AG09319 (cell line): ENCODE measurements around the gene C7.

Source experiments
- DNase-seq: peaks from one replicate; pipeline ENCODE4 v3.0.0-alpha.2; 2010; ENCODE audit warnings: low read depth; ENCODE audit errors: extremely low read depth
- TF ChIP-seq, protein P1 (sequence below): IDR thresholded peaks from 2 replicates; pipeline ENCODE4 v1.5.1; 2011; ENCODE audit warnings: low read depth, mild to moderate bottlenecking, inconsistent platforms, low read length, moderate library complexity

The C7 gene

DNA sequence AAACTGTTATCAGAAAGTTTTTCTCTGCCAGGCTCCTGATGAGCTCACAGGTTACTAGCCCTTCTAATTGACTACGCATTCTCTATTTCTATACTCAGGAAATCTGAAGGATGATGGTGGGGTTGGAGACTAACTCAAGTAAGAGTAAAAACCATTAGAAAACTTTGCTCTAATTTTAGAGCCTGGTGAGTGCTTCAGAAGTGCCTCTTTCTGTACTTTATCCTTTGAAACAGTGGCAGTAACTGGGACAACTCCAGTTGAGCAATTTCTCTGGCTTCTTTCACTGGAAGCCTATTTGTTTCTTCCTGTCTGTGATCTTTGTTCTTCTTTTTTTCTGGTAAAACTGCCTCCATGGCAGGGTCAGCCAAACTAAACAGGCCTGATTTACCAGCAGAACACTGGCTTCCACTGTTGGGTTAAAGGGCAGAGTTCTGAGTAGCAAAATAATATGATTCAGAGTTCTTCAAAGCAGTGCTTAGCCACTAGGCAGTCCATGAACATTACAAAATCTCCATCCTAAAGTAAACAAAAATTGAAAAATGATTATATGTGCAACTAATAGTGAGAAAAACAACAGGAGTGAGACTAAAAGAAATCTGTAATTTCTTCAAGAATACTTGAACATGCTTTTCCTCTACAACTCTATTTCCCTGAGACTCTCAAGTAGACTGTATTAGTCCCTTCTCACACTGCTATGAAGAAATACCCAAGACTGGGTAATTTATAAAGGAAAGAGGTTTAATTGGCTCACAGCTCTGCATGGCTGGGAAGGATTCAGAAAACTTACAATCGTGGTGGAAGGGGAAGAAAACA, 82.1 kb downstream of the C7 start:
- TF ChIP-seq, protein P1, sequence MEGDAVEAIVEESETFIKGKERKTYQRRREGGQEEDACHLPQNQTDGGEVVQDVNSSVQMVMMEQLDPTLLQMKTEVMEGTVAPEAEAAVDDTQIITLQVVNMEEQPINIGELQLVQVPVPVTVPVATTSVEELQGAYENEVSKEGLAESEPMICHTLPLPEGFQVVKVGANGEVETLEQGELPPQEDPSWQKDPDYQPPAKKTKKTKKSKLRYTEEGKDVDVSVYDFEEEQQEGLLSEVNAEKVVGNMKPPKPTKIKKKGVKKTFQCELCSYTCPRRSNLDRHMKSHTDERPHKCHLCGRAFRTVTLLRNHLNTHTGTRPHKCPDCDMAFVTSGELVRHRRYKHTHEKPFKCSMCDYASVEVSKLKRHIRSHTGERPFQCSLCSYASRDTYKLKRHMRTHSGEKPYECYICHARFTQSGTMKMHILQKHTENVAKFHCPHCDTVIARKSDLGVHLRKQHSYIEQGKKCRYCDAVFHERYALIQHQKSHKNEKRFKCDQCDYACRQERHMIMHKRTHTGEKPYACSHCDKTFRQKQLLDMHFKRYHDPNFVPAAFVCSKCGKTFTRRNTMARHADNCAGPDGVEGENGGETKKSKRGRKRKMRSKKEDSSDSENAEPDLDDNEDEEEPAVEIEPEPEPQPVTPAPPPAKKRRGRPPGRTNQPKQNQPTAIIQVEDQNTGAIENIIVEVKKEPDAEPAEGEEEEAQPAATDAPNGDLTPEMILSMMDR: no peak; the same call in 1 of the 2 replicates
- peak; percentile 15 for DNase-seq

DNA sequence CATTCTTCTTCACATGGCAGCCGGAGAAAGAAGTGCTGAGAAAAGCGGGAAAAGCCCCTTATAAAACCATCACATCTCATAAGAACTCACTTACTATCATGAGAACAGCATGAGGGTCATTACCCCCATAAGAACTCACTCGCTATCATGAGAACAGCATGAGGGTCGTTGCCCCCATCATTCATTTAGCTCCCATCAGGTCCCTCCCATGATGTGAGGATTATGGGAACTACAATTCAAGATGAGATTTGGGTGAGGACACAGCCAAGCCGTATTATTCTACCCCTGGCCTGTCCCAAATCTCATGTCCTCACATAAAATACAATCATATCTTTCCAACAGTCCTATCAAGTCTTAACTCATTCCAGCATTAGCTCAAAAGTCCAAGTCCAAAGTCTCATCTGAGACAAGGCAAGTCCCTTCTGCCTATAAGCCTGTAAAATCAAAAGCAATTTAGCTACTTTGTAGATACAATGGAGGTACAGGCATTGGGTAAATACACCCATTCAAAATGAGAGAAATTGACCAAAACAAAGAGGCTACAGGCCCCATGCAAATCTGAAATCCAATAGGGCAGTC, 82.8 kb downstream of the C7 start:
- TF ChIP-seq, protein P1: no peak
- no peak for DNase-seq

DNA sequence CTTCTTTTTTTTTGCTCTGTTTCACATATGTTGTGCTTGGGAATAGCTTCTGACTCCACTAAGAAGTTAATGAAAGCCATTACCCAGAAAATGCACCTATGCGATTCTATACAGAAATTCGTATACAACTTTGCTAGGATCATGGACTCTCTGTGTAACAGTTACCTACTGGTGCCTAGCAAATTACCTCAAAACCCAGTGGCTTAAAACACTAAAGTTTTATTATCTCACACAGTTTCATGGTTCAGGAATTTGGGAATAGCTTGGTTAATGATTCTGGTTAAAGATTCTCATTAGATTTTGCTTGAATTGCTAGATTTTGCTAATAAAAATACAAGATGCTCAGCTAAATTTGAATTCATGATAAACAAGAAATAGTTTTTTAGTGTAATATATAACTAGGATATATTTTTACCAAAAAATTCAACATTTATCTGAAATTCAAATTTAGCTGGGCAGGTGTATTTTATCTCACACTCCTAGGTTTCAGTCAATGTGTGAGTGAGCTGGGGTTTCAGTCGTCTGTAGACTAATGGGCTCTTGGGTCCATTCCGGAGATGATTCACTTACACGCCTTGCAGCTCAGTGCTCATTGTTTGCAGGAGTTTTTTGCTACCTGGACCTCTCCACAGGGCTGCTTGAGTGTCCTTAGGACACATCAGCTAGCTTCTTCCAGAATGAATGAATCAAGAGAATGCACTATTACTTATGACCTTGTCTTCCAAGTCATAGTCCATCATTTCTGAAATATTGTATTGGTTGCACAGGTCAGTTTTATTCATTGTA, 86.7 kb downstream of the C7 start:
- TF ChIP-seq, protein P1: no peak
- no peak for DNase-seq

DNA sequence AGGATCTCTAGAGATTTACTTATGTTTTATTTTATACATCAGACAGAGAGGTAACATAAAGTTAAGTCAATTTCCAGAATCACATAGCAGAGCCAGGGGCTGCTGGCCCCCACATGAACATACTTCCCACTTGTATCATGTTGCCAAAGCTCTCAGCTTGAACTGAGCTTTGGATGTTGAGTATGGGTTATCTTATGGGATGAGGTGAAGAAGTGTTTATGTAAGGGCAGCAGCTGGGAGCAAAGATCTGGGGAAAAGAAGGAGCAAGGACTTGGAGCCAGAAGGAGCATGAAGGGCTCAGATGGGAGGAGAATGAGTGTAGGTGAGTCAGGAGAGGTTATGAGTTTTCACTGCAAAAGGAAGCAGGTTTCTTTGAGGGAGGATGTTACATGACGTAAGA, 89.8 kb downstream of the C7 start:
- no peak for DNase-seq
- TF ChIP-seq, protein P1: no peak

DNA sequence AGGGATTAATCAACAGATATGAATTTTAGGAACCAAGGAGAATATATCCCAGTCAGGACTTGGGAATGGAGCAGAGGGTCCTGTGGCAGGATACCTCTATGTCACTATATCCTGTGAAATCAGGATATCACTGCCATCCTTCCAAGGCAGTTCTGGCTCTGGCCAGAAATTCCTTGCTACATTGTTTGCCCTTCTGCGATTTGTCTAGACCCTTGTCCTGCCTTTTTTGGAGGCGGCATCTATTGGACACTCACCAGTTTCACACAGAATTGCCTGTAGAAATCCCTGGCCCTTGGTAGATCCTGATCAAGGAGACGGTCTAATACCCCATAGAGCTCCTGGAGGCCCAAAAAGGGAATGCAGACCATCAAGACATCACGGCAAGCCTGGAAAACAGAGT, 90.7 kb downstream of the C7 start:
- DNase-seq: no peak
- TF ChIP-seq, protein P1: no peak

DNA sequence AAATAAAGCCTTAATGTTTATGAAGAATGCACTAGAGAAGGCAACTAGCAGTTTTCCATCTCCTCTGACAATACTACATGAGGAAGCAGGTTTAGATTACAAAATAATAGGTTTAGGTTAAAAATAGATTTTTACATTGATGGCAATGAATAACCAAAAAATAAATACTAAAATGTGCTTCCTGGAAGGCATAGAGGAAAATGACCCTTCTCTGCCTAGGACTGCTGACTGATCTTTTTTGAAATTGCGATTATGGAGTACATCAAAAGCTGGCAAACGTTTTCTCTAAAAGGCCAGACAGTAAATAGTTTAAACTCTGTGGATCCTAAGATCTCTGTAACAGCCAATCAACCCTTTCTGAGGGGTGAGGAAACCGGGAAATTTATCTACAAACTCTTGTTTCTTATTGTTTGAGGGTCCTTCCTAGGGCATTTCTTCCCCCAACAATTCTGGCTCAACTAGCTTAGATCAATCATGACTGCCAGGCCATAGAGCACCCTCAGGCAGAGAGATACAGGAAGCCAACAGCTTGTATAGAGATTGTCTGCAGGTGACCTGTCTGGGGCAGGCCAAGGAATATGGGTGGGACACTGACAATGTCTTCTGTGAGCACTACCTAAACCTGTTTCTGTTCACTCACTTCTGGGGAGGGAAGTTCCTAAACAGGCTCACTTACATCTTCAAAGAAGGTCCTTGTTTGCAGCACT, 94.5 kb downstream of the C7 start:
- TF ChIP-seq, protein P1: no peak
- DNase-seq: no peak
